ENCODE data around the gene RPS2. TPM values are rescaled to one million over a fixed set of nuclear protein-coding genes. Genes with fewer than 3 reads are reported as not detected.

RPS2 gene
- polyA plus RNA-seq, 1 of the 3 experiments (the other 2 are of a cell fraction) = 6,384 TPM

GRCh38 chr16:1936945-1937479 is 27.6 kb downstream of the RPS2 start (continued):
- TF ChIP-seq IRF3 (IDR thresholded peaks at IDR 0.05; ENCODE audit: low read depth, low read length) = no peak
- no peak for TF ChIP-seq MEF2A (IDR thresholded peaks at IDR 0.05; ENCODE audit: borderline replicate concordance, low read depth)
- no peak for TF ChIP-seq CTCF (IDR thresholded peaks at IDR 0.05)
- TF ChIP-seq MXI1 (IDR thresholded peaks at IDR 0.05; ENCODE audit: low read depth, low read length) = no peak

- peak; percentile 16 for DNase-seq
- H3K4me1 ChIP-seq (ENCODE audit: control insufficient read depth in 1 of 2, insufficient read depth in 2 of 2, low read depth in 1 of 2, low read length in 1 of 2) = peaks cover 0 to 17% of the 10 kb centered on the region in 2 experiments; a peak in 1 of 4 replicates
- no peaks in the 10 kb centered on the region for H4K20me1 ChIP-seq (ENCODE audit: insufficient read depth)
- H3K4me3 ChIP-seq (ENCODE audit: low read depth in 2 of 2, low read length in 1 of 2) = no peak overlapping the region
- H3K79me2 ChIP-seq (ENCODE audit: insufficient read depth) = no peaks in the 10 kb centered on the region
- peaks cover 0 to 1% of the 10 kb centered on the region in 2 experiments for H3K36me3 ChIP-seq (replicated peaks in 1 of 2; ENCODE audit: control insufficient read depth in 1 of 2, insufficient read depth in 2 of 2, low read length in 1 of 2)
- no peaks in the 10 kb centered on the region for H3K9me3 ChIP-seq
- H2AFZ ChIP-seq (ENCODE audit: low read depth) = no peak overlapping the region
- no peaks in the 10 kb centered on the region for H3K9me2 ChIP-seq
- H3K27me3 ChIP-seq (ENCODE audit: insufficient read depth) = no peaks in the 10 kb centered on the region
- H3K9ac ChIP-seq = no peak overlapping the region
- 87% methylated on average over 14 of the region's 23 CpGs for WGBS (ENCODE audit: low lambda C conversion rate)
- H3K27ac ChIP-seq (ENCODE audit: low read depth in 2 of 2, low read length in 1 of 2) = peak overlapping the region in 1 of 2 experiments; percentile 54; a peak in 1 of 4 replicates
- ChIA-PET CTCF (interaction anchor here (1.2 to 1.8 kb wide), 5 partner anchors 17 to 71 kb away, joined by 3 to 18 read pairs (median 5); no protein-coding TSS in a partner anchor), POLR2A (interaction anchor here (1.3 kb wide), 1 partner anchor 10 kb away, joined by 11 read pairs; the partner anchor contains the start of gene MSRB1)
- no peaks in the 10 kb centered on the region for H3F3A ChIP-seq (replicated peaks; ENCODE audit: insufficient read depth)
- H3K4me2 ChIP-seq = no peak overlapping the region
- TF ChIP-seq RCOR1 (IDR thresholded peaks at IDR 0.05; ENCODE audit: low read length) = no peak
- no peak for TF ChIP-seq REST (IDR thresholded peaks at IDR 0.05; ENCODE audit: low read depth, low read length)
- TF ChIP-seq FOSL2 (IDR thresholded peaks at IDR 0.05; ENCODE audit: borderline replicate concordance, low read depth) = no peak
- TF ChIP-seq TAF1 (IDR thresholded peaks at IDR 0.05; ENCODE audit: borderline replicate concordance, low read depth, low read length) = no peak
- no peak for TF ChIP-seq SIN3A (IDR thresholded peaks at IDR 0.05; ENCODE audit: borderline replicate concordance, low read depth, low read length)
- no peak for TF ChIP-seq TCF12 (IDR thresholded peaks at IDR 0.05)
- no peak for TF ChIP-seq CTCF (IDR thresholded peaks at IDR 0.05)
- TF ChIP-seq RAD21 (IDR thresholded peaks at IDR 0.05; ENCODE audit: low read length) = no peak
- no peak for TF ChIP-seq EP300 (IDR thresholded peaks at IDR 0.05; ENCODE audit: borderline replicate concordance in 1 of 2, low read depth in 1 of 2, low read length in 1 of 2)
- no peak for TF ChIP-seq GABPA (IDR thresholded peaks at IDR 0.05; ENCODE audit: low read depth)
- TF ChIP-seq PBX3 (IDR thresholded peaks at IDR 0.05) = no peak
- no peak for TF ChIP-seq ZBTB33 (IDR thresholded peaks at IDR 0.05; ENCODE audit: borderline replicate concordance, low read depth)
These were observed 31.4 kb downstream of the RPS2 start for GRCh38 chr16:1933097-1933661.
